Thyroid gland (tissue), 4 donors: ENCODE results near the gene RRM2.

Experiments
- POLR2A ChIP-seq, 2 donors: fragments of 450-650 bp; IDR thresholded peaks; one replicate each; pipeline ENCODE4 v1.6.1; 2017; ENCODE audit warnings: antibody characterized with exemption in 2 of 2, mild to moderate bottlenecking in 2 of 2, moderate library complexity in 1 of 2
- TF ChIP-seq, protein P1 (sequence below), 6 experiments: fragments of 200-600 bp in 3 of 6; fragments of 450-650 bp in 3 of 6; sonication (generic) in 3 of 6; IDR thresholded peaks; one replicate each; pipeline ENCODE4 v1.5.1; 2016 to 2019; ENCODE audit warnings: antibody characterized with exemption in 6 of 6, mild to moderate bottlenecking in 2 of 6, inconsistent platforms in 1 of 6, moderate library complexity in 1 of 6

DNA sequence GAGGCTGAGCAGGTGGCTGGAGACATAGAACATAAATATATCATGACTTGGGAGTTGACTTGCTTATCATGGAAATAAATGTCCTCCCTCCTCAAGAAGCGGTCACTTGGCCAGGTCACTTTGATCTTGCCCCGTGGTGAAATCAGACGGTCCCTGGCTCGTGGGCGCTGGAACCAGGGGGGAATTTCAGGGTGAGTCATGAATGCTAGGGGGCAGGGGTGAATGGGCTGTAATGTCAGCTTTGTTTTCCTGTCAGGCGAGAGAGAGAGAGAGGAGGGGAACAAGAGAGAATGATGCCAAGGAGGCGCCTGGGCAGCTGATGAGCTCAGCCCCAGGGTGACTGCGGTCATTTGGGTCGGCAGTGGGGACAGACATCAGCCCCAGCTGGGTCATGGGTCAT, 47.7 kb downstream of the RRM2 start:
- TF ChIP-seq POLR2A (IDR thresholded peaks at IDR 0.05) = no peak
- TF ChIP-seq, protein P1, sequence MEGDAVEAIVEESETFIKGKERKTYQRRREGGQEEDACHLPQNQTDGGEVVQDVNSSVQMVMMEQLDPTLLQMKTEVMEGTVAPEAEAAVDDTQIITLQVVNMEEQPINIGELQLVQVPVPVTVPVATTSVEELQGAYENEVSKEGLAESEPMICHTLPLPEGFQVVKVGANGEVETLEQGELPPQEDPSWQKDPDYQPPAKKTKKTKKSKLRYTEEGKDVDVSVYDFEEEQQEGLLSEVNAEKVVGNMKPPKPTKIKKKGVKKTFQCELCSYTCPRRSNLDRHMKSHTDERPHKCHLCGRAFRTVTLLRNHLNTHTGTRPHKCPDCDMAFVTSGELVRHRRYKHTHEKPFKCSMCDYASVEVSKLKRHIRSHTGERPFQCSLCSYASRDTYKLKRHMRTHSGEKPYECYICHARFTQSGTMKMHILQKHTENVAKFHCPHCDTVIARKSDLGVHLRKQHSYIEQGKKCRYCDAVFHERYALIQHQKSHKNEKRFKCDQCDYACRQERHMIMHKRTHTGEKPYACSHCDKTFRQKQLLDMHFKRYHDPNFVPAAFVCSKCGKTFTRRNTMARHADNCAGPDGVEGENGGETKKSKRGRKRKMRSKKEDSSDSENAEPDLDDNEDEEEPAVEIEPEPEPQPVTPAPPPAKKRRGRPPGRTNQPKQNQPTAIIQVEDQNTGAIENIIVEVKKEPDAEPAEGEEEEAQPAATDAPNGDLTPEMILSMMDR (IDR thresholded peaks at IDR 0.05) = no peak
